AG20443 (cell line): ENCODE data around the gene TEX44.
A peak's percentile ranks its signal among the peaks of the same experiment; 100 is the strongest.

Experiments used
- DNase-seq: peaks from one replicate; pipeline ENCODE4 v3.0.0; 2012; ENCODE audit warnings: low spot score, mixed read lengths

TEX44 gene

DNA sequence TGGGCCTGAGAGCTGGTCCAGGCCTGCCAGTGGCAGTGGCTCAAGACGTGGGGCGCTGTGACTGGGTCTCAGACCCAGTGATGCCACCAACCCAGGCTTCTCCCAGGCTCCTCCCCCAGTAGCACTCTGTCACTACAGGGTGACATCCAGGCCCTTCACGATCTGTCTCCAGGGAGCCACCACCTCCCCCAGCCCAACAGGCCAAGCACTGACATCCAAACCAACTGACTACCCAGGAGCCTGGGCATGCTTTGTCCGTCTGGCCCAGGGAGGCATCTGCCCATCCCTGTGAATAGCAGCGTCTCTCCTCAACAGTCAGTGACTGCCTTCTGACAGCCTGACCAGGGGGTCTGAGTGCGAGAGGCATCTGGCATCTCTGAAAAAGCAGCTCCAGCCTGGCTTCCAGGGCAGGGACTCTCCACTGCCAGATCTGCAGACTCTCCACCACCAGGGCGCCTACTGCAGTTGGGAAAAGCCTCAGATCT is 13.0 kb downstream of the TEX44 start:
- DNase-seq: no peak

DNA sequence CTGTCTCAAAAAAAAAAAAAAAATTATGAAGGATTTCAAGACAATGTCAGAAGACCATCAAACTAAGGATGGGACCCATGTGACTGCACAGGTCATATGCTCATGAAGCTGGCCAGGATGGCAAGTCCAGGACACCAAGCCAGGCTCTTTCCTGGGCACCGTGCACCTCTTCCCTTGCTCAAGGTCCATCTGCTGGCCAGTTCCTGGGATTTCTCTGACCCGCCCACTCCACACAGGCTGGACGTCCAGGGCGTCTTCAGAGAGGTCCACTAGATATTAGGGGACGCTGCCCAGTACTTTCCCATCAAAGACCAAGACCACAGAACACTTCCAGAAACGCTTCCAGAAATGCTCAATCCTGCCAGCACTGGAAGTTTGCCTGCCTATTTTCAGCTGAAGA is 14.3 kb downstream of the TEX44 start:
- no peak for DNase-seq

DNA sequence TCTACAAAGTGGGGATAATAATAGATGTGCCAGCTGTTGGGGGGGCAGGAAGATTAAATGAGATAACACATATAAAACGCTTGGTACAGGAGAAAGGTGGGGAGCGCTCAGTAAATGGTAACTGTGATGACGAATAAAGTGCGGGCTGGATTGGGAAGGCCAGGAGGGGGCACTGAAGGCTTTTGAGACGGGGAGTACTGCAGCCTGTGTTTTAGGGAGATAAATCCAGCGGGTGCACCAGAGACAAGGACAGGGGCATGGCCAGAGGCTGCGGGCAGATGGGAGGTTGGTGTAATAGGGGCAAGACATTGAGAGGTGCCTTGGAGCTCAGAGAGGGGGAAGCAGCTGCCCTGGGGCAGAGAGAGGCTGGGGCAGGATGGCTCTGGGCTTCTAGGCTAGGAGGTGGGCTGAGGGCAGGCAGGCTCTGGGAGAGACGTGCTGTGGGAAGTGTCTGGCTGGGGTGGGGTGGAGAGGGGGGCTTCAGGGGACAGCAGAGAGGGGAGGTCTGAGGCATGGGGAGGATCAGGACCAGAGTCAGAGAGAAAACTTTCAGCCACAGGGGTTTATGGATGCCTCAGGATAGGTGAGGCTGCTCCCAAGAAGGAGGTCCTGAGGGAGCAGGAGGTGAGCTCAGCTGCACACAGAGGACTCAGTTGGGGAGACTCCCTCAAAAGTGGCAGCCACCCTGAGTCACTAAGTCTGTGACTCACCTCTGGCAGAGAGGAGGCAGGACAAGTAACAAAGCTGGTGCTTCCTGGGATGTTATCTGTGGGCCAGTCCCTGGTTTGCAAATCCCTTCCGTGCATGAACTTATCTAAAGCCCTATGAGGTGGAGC is 18.8 kb downstream of the TEX44 start:
- peak; percentile 77 for DNase-seq

DNA sequence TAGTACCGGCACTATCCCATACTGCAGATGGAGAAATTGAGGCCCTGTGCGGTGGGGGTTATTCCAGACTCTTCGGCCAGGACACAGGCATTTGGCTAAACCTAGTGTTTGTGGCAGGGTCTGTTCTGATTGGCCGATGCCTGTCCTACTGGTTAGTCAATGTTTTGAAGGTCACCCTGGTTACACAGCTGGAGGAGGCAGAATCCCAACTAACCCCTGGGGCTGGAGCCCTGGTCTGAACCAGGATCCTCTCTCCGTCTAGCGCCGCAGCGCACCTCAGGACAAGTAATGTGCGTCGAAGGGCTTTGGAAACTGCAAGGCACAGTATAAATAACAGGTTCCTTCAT is 19.4 kb downstream of the TEX44 start:
- peak; percentile 88 for DNase-seq

- peak; percentile 94 for DNase-seq
Observed at GRCh38 chr2:231612456-231613330, 20.0 kb downstream of the TEX44 start.

DNA sequence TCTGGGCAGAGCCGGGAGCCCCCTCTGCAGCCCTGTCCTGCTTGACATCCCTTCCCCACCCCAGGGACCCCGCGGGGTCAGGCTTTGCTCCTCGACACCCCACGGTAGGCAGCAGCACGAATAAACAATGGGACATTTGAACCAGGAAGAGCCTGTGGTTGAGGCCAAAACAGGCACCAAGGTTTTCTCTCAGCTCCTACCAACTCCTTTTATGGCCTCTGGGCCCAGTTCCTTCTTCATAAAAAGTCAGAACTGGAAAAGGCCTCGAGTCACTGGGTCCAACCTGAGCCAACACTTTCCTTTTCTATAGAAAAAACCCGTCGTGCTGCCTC is 20.6 kb downstream of the TEX44 start:
- no peak for DNase-seq

- peak; percentile 92 for DNase-seq
Observed at GRCh38 chr2:231613663-231614558, 21.2 kb downstream of the TEX44 start.

DNA sequence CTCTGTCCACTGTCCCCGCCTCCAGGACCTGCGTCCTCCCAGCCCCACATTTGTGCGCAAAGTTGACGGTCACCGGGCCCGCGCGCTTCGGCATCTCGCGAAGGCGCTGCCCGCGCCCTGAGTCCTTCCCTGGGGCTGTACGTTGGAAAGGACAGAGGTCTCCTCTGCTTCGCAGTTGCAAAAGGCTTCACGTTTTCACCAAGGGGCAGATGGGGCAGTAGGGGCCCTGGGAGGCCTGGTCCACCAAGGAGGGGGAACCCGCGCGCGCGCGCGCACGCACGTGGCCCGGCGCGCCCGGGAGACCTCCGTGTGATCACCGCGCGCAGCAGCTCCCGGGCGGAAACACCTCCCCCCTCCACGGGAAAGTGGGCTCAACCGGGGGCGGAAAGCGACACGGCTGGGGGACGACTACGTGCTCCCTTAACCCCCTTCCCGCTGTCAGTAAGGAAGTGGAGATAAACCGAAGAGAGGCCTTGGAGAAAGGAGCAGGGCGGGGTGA is 21.9 kb downstream of the TEX44 start:
- DNase-seq: peak; percentile 42

DNA sequence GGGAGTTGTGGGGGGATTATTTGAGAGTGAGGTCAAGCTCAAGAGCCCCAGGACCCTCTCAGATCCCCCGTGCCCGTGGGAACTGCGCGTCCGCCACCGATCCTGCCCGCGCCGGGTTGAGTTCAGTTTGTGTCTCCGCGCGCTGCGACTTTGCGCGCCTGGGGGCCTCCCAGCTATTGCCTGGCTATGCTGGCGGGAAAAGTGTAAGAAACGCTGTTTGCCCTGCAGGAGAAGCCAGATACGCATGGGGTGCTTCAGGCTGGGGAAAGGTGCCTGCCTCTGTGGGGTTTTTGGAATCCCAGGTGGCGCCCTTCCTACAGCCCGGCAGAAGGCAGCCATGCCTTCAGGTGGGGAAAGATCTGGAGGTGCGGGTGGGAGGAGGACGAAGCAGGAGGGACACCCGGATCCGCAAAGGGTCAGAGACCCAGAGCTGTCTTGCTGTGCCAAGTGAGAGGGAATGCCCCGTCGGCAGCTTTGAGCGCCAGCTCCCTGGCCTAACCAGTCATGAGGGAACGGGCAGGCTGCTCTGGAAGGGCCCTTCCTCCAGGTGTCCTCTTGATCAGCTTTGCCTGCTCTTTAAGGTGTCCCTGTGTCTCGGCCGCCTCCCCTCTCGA is 22.5 kb downstream of the TEX44 start:
- DNase-seq: no peak

GRCh38 chr2:231616296-231616695 is 23.6 kb downstream of the TEX44 start:
- DNase-seq: no peak

DNA sequence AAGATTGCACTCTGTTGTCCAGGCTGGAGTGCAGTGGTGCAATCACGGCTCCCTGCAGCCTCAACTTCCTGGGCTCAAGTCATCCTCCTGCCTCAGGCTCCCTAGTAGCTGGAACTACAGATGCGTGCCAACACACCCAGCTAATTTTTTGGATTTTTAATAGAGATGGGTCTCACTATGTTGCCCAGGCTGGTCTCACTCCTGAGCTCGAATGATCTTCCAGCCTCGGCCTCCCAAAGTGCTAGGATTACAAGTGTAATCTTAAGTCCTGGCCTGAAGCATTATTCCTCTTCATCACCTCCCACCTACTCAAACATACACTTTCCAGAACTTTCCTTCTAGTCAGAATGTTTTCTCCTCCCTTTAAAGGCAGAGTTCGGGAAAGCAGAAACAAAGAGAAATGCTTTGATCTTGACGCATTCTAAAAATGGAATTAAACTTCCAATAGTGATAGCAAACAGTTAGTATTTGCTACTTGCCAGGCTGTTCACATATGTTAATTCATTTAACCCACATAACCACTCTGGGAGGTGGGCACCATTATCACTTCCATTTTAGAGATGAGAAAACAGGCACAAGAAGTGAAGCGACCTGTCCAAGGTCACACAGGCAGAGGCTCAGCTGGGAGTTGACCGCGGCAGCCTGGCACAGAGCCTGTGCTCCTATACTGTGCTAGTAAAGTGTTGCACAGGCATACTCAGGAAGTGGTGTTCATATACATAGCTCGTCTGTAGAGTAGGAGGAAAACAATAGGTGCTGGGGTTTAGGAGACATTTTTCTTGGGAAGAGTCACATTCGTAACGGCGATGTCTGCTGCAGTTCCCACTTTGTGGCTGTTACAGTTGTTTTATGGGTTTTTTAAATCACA is 24.6 kb downstream of the TEX44 start:
- no peak for DNase-seq

DNA sequence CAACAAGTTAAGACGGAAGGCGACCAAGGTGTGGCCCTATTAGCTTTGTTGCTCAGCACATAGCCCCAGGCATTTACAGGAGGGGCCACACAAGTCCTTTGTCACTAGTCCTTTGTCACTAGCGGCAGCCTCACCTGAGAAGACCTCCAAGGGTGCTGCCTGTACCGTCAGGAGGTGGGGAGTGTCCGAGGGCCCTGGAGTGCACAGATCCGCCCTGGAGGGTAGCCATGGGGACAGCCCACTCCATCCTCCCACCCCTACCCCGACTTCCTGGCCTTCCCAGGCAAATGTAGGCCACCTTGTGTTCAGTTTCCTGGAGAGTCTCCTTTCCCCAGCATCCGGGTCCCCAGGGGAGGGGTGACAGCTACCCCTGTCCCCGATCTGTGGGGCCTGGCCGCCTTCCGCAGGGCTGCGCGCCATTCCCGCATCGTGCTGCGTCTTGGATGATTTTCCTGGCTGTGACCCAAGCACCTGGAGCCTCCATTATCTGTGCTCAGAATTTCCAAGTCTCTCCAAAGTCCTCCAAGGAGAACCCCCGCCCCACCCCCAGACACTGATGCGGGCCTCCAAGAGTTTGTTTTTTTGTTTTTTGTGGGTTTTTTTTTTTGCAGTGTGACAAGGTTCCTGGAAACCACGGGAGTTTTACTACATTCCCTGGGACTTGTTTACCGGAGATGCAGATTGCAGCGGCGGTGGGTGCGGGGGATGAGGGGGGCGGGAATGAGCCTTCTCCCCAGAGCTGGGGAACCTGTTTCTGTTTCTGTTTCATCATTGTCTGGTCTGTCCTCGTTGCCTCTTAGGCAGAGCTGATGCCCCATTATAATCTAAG is 28.6 kb downstream of the TEX44 start:
- DNase-seq: no peak

DNA sequence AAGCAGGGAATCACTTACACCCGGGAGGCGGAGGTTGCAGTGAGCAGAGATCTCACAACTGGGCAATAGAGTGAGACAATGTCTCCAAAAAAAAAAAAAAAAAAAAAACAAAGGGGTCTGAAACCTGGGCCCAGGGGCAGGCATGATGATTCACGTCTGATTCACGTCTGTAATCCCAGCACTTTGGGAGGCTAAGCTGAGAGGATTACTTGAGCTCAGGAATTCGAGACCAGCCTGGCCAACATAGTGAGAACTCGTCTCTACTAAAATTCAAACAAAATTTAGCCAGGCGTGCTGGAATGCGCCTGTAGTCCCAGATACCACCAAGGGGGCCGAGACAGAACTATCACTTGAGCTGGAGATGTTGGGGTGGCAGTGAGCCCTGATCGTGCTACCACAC is 30.3 kb downstream of the TEX44 start:
- DNase-seq: no peak

- no peak for DNase-seq
Observed at GRCh38 chr2:231626449-231626848, 33.8 kb downstream of the TEX44 start.

- DNase-seq: peak; percentile 51
Observed at GRCh38 chr2:231627384-231628120, 34.9 kb downstream of the TEX44 start.

- DNase-seq: peak; percentile 42
Observed at GRCh38 chr2:231632559-231633142, 40.0 kb downstream of the TEX44 start.

- DNase-seq: no peak
Observed at GRCh38 chr2:231633241-231633976, 40.7 kb downstream of the TEX44 start.

DNA sequence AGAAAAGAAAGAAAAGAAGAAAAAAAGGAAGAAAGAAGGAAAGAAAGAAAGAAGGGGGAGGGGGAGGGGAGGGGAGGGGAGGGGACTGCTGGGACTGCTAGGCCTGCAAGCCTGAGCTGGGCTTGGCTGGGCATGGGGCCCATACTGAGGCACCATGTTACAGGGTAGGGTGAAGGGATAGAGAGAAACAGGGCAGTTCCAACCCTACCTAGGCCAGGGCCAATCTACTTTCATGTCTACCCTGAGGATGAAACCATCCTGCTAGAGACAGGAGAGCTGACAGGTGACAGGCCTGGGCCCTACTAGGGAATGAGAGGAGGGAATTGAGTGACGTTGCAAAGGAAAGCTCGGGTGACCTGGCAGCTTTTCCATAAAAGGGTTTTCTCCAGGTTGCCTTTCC is 41.7 kb downstream of the TEX44 start:
- no peak for DNase-seq
